Measurements from ENCODE around the gene CUTA. TPM values are rescaled to one million over a fixed set of nuclear protein-coding genes. Genes with fewer than 3 reads are reported as not detected.
A peak's percentile ranks its signal among the peaks of the same experiment; 100 is the strongest.

CUTA gene
- total and polyA plus RNA-seq, 2 of the 13 experiments (the other 11 are each of a cell fraction or from before 2014, with no cell fraction given) = 170 to 180 TPM

DNA sequence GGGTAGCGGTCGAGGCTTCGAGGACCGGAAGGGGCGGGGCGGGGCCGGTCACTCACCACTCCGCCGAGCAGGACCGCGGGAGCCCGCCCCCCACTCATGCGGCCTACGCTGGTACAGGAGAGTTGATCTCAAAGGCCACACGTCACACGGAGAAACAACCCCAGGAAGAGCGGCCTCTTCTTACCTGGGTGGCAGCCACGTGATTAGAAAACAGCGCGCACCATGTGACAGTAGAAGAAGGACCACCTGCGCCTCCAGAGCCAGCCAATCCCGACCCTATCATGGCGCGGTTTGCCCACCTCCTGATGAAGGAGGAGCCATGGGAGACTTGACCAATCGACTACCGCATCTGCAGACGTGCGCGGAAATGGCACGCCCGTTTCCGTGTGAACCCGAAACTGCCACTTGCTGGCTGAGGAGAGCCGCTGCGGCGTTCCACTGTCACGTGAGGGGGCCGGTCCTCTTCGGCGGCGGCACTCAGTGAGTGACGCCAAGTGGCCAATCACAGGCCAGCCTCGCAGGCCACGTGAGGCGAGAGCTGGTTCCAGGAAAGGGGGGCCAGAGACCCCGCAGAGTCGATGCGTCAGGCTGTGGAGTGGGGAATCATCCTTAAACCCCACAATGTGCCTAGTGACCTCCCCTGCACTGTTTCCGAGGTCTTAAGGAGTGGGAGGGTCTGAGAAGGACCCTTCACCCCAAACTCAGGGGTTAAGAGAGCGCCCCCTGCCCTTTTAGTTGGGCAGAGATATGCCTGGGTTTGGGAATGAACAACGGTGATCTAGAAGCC is at the start of gene CUTA (continued):
- TF ChIP-seq ZNF333 (CRISPR knock-in tag; IDR thresholded peaks at IDR 0.05; ENCODE audit: borderline replicate concordance) (0 out of 2 replicates have a peak, but pooled peaks have one; percentile 53), ZNF501 (CRISPR knock-in tag; IDR thresholded peaks at IDR 0.05) (peak; percentile 96), NFYB (CRISPR knock-in tag; IDR thresholded peaks at IDR 0.05) (peak; percentile 91), ZFP62 (CRISPR knock-in tag; IDR thresholded peaks at IDR 0.05) (no peak), GPN1 (CRISPR knock-in tag; IDR thresholded peaks at IDR 0.05; ENCODE audit: borderline replicate concordance) (no peak), ZNF83 (CRISPR knock-in tag; IDR thresholded peaks at IDR 0.05; ENCODE audit: borderline replicate concordance) (peak; percentile 93; the same call in 1 of the 2 replicates), LCORL (IDR thresholded peaks at IDR 0.05) (no peak), LCORL (CRISPR knock-in tag; IDR thresholded peaks at IDR 0.05) (peak; percentile 89), ZFAT (CRISPR knock-in tag; conservative IDR thresholded peaks at IDR 0.05) (0 out of 2 replicates have a peak, but pooled peaks have one; percentile 53), PATZ1 (CRISPR knock-in tag; IDR thresholded peaks at IDR 0.05) (no peak; the same call in none of the 2 replicates), ZBTB40 (IDR thresholded peaks at IDR 0.05) (no peak), ZBTB40 (CRISPR knock-in tag; IDR thresholded peaks at IDR 0.05) (peak; percentile 27; the same call in 1 of the 2 replicates), ASH2L (IDR thresholded peaks at IDR 0.05; ENCODE audit: insufficient read length, low read depth, low read length) (peak; percentile 88), BHLHE40 (IDR thresholded peaks at IDR 0.05; ENCODE audit: low read length) (peak; percentile 100), GATAD1 (CRISPR knock-in tag; IDR thresholded peaks at IDR 0.05) (peak; percentile 90), ELK4 (CRISPR knock-in tag; IDR thresholded peaks at IDR 0.05; ENCODE audit: borderline replicate concordance) (no peak; the same call in 1 of the 2 replicates), MLX (CRISPR knock-in tag; IDR thresholded peaks at IDR 0.05) (peak; percentile 57)

Data from HepG2 (cell line).